ENCODE measurements around the gene MPL.

Gene MPL

GRCh38 chr1:43327549-43328292, 9.9 kb upstream of the MPL start:
- no peak for DNase-seq

GRCh38 chr1:43329995-43330751, 7.4 kb upstream of the MPL start:
- DNase-seq, result peak; percentile 89

GRCh38 chr1:43331688-43332087, 5.9 kb upstream of the MPL start:
- no peak for DNase-seq

GRCh38 chr1:43334453-43335205, 3.0 kb upstream of the MPL start:
- no peak for DNase-seq

GRCh38 chr1:43338001-43338400, 383 bp downstream of the MPL start:
- no peak for DNase-seq

GRCh38 chr1:43339584-43340232, 2.1 kb downstream of the MPL start:
- DNase-seq, result no peak

GRCh38 chr1:43340559-43340958, 2.9 kb downstream of the MPL start:
- no peak for DNase-seq

GRCh38 chr1:43344267-43344850, 6.7 kb downstream of the MPL start:
- DNase-seq, result no peak

- DNase-seq, result peak; percentile 33
Observed at GRCh38 chr1:43345120-43345519, 7.5 kb downstream of the MPL start.

GRCh38 chr1:43346636-43347035, 9.0 kb downstream of the MPL start:
- no peak for DNase-seq

GRCh38 chr1:43348343-43348808, 10.8 kb downstream of the MPL start:
- DNase-seq, result no peak

- no peak for DNase-seq
Observed at GRCh38 chr1:43348809-43349593, 11.4 kb downstream of the MPL start.

GRCh38 chr1:43349594-43350306, 12.1 kb downstream of the MPL start:
- DNase-seq, result no peak

GRCh38 chr1:43350976-43351375, 13.4 kb downstream of the MPL start:
- no peak for DNase-seq

GRCh38 chr1:43351421-43352350, 14.1 kb downstream of the MPL start:
- no peak for DNase-seq

GRCh38 chr1:43352351-43352705, 14.7 kb downstream of the MPL start:
- no peak for DNase-seq

GRCh38 chr1:43352881-43353280, 15.3 kb downstream of the MPL start:
- no peak for DNase-seq

GRCh38 chr1:43354471-43354870, 16.9 kb downstream of the MPL start:
- no peak for DNase-seq

- no peak for DNase-seq
Observed at GRCh38 chr1:43354936-43355335, 17.3 kb downstream of the MPL start.

- no peak for DNase-seq
Observed at GRCh38 chr1:43357251-43357650, 19.6 kb downstream of the MPL start.
